WTC11 (cell line): ENCODE measurements around the gene TMEM30A. TPM values are rescaled to one million over a fixed set of nuclear protein-coding genes. Genes with fewer than 3 reads are reported as not detected.

Experiments
- ATAC-seq: fragments of 200-7000 bp; cut with Tn5 transposase; 2 replicates; pipeline ENCODE4 v1.10.0; 2021; ENCODE audit warnings: mild to moderate bottlenecking, moderate library complexity
- CTCF ChIA-PET: fragments of 300-600 bp; sonication (Branson Sonifier 250); formaldehyde crosslinking; loops from one replicate; lab custom pipeline; 2021; ENCODE audit warnings: antibody characterized with exemption; lab: Charles Lee
- POLR2A ChIA-PET: fragments of 350-600 bp; sonication (Branson Sonifier 250); formaldehyde crosslinking; loops from one replicate; lab custom pipeline; 2021; ENCODE audit warnings: antibody characterized with exemption; lab: Charles Lee
- DNase-seq: peaks from one replicate; pipeline ENCODE4 v3.0.0; 2021; ENCODE audit warnings: low spot score
- H3K27ac Mint-ChIP-seq: 2 replicates; pipeline ENCODE4 v1.8.0; 2021; ENCODE audit warnings: mixed read lengths
- H3K27me3 Mint-ChIP-seq: 2 replicates; pipeline ENCODE4 v1.8.0; 2021; ENCODE audit warnings: low read depth, mild to moderate bottlenecking, moderate library complexity, mixed read lengths
- H3K36me3 Mint-ChIP-seq: 2 replicates; pipeline ENCODE4 v1.8.0; 2021; ENCODE audit warnings: mixed read lengths
- H3K4me1 Mint-ChIP-seq: 2 replicates; pipeline ENCODE4 v1.8.0; 2022; ENCODE audit warnings: mixed read lengths
- H3K4me3 Mint-ChIP-seq: 2 replicates; pipeline ENCODE4 v1.8.0; 2021; ENCODE audit warnings: mild to moderate bottlenecking, moderate library complexity, mixed read lengths
- H3K9me3 Mint-ChIP-seq: 2 replicates; pipeline ENCODE4 v1.8.0; 2021; ENCODE audit warnings: mixed read lengths
- AFF4 ChIP-seq: sonication (generic); formaldehyde crosslinking; IDR thresholded peaks from 2 replicates; pipeline ENCODE4 v1.8.1; 2023; ENCODE audit warnings: mild to moderate bottlenecking, missing genetic modification reagents, borderline replicate concordance
- CBFB ChIP-seq: sonication (generic); formaldehyde crosslinking; IDR thresholded peaks from 2 replicates; pipeline ENCODE4 v1.8.1; 2022; ENCODE audit warnings: mild to moderate bottlenecking, low read depth, missing genetic modification reagents
- ETV6 ChIP-seq: sonication (generic); formaldehyde crosslinking; IDR thresholded peaks from 2 replicates; pipeline ENCODE4 v1.8.1; 2022; ENCODE audit warnings: mild to moderate bottlenecking, missing genetic modification reagents
- GRHL2 ChIP-seq: fragments of 250-450 bp; sonication (Bioruptor Pico); IDR thresholded peaks from 2 replicates; pipeline ENCODE4 v1.8.0; 2022; ENCODE audit warnings: mild to moderate bottlenecking, moderate library complexity; ENCODE audit not compliant: insufficient replicate concordance, severe bottlenecking
- MAX ChIP-seq: sonication (generic); formaldehyde crosslinking; IDR thresholded peaks from 2 replicates; pipeline ENCODE4 v1.8.0; 2022; ENCODE audit warnings: mild to moderate bottlenecking, missing genetic modification reagents
- NR2C2 ChIP-seq: sonication (generic); formaldehyde crosslinking; IDR thresholded peaks from 2 replicates; pipeline ENCODE4 v1.8.0; 2022; ENCODE audit warnings: mild to moderate bottlenecking, missing genetic modification reagents
- TCF7 ChIP-seq: sonication (generic); formaldehyde crosslinking; IDR thresholded peaks from 2 replicates; pipeline ENCODE4 v1.8.0; 2022; ENCODE audit warnings: mild to moderate bottlenecking, low read depth, missing genetic modification reagents, moderate library complexity
- USF1 ChIP-seq: sonication (generic); formaldehyde crosslinking; IDR thresholded peaks from 2 replicates; pipeline ENCODE4 v1.8.0; 2022; ENCODE audit warnings: mild to moderate bottlenecking, missing genetic modification reagents
- ZNF138 ChIP-seq: sonication (generic); formaldehyde crosslinking; conservative IDR thresholded peaks from 2 replicates; pipeline ENCODE4 v1.8.1; 2022; ENCODE audit warnings: mild to moderate bottlenecking, moderate library complexity, missing genetic modification reagents
- total RNA-seq: library from RNA; stranded (reverse); gene quantifications from 3 replicates; pipeline ENCODE4 v1.2.3, GENCODE V29; 2021
- TF ChIP-seq, protein P1 (sequence below): sonication (generic); formaldehyde crosslinking; IDR thresholded peaks from 2 replicates; pipeline ENCODE4 v1.8.0; 2023; ENCODE audit warnings: missing genetic modification reagents, mild to moderate bottlenecking, borderline replicate concordance
- TF ChIP-seq, protein P2 (sequence below): sonication (generic); formaldehyde crosslinking; IDR thresholded peaks from 2 replicates; pipeline ENCODE4 v1.8.1; 2023; ENCODE audit warnings: mild to moderate bottlenecking, moderate library complexity, missing genetic modification reagents
- TF ChIP-seq, protein P3 (sequence below): sonication (generic); formaldehyde crosslinking; IDR thresholded peaks from 2 replicates; pipeline ENCODE4 v1.8.1; 2023; ENCODE audit warnings: mild to moderate bottlenecking, missing genetic modification reagents, moderate library complexity
- TF ChIP-seq, protein P4 (sequence below): sonication (generic); formaldehyde crosslinking; IDR thresholded peaks from 2 replicates; pipeline ENCODE4 v1.8.1; 2023; ENCODE audit warnings: mild to moderate bottlenecking, missing genetic modification reagents
- TF ChIP-seq, protein P5 (sequence below): sonication (generic); formaldehyde crosslinking; IDR thresholded peaks from 2 replicates; pipeline ENCODE4 v1.8.1; 2022; ENCODE audit warnings: mild to moderate bottlenecking, moderate library complexity, missing genetic modification reagents

Gene TMEM30A
- total RNA-seq, 1 experiment from 2014 or later: 81.2 TPM

GRCh38 chr6:75246386-75246785, 38.2 kb downstream of the TMEM30A start (continued):
- TF ChIP-seq, protein P1, sequence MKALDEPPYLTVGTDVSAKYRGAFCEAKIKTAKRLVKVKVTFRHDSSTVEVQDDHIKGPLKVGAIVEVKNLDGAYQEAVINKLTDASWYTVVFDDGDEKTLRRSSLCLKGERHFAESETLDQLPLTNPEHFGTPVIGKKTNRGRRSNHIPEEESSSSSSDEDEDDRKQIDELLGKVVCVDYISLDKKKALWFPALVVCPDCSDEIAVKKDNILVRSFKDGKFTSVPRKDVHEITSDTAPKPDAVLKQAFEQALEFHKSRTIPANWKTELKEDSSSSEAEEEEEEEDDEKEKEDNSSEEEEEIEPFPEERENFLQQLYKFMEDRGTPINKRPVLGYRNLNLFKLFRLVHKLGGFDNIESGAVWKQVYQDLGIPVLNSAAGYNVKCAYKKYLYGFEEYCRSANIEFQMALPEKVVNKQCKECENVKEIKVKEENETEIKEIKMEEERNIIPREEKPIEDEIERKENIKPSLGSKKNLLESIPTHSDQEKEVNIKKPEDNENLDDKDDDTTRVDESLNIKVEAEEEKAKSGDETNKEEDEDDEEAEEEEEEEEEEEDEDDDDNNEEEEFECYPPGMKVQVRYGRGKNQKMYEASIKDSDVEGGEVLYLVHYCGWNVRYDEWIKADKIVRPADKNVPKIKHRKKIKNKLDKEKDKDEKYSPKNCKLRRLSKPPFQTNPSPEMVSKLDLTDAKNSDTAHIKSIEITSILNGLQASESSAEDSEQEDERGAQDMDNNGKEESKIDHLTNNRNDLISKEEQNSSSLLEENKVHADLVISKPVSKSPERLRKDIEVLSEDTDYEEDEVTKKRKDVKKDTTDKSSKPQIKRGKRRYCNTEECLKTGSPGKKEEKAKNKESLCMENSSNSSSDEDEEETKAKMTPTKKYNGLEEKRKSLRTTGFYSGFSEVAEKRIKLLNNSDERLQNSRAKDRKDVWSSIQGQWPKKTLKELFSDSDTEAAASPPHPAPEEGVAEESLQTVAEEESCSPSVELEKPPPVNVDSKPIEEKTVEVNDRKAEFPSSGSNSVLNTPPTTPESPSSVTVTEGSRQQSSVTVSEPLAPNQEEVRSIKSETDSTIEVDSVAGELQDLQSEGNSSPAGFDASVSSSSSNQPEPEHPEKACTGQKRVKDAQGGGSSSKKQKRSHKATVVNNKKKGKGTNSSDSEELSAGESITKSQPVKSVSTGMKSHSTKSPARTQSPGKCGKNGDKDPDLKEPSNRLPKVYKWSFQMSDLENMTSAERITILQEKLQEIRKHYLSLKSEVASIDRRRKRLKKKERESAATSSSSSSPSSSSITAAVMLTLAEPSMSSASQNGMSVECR (CRISPR knock-in tag): no peak

DNA sequence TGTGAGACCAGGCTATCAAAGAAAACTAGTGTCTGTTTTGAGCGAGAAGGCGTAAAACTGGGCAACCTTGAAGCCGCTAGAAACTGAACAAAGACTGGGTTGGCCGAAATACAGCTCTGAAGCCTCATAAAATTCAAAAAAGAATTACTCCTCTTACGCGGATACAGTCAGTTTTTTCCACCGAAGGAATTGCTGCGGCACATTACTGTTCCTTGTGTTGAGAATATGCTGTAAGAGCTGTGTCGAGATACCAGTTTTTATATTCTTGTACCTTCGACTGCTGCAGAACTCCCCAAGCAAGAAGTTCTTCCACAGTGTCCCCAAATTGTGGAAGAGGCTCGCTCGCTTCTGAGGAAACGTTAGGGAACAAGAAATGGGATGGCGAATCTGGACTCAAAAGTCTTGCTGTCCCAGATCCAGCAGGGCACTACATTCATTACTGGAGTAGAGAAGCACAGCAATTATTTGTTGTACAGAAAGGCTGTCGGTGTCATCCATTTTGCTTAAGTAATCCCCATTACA, 40.5 kb downstream of the TMEM30A start:
- DNase-seq: no peak
- CTCF ChIA-PET: interaction anchor here (0.6 to 1.3 kb wide), 6 partner anchors 24 to 1472 kb away, joined by 3 to 7 read pairs (median 4); no protein-coding TSS in a partner anchor
- Mint-ChIP-seq H3K4me1 (peaks cover 31% of the 10 kb centered on the region), H3K9me3 (no peaks in the 10 kb centered on the region), H3K27me3 (no peaks in the 10 kb centered on the region), H3K4me3 (peak overlapping the region; percentile 99), H3K36me3 (peaks cover 28% of the 10 kb centered on the region), H3K27ac (peak overlapping the region; percentile 99)
- POLR2A ChIA-PET: interaction anchor here (0.9 to 1.3 kb wide), 3 partner anchors 9 to 250 kb away, joined by 3 to 4 read pairs (median 3); no protein-coding TSS in a partner anchor
- TF ChIP-seq ZNF138 (CRISPR knock-in tag) (no peak), GRHL2 (CRISPR knock-in tag) (no peak), TCF7 (CRISPR knock-in tag) (no peak), USF1 (0 out of 2 replicates have a peak, but pooled peaks have one; percentile 6), CBFB (CRISPR knock-in tag) (no peak), MAX (CRISPR knock-in tag) (0 out of 2 replicates have a peak, but pooled peaks have one; percentile 17), AFF4 (CRISPR knock-in tag) (no peak), NR2C2 (CRISPR knock-in tag) (no peak), ETV6 (0 out of 2 replicates have a peak, but pooled peaks have one; percentile 49)
- TF ChIP-seq, protein P2, sequence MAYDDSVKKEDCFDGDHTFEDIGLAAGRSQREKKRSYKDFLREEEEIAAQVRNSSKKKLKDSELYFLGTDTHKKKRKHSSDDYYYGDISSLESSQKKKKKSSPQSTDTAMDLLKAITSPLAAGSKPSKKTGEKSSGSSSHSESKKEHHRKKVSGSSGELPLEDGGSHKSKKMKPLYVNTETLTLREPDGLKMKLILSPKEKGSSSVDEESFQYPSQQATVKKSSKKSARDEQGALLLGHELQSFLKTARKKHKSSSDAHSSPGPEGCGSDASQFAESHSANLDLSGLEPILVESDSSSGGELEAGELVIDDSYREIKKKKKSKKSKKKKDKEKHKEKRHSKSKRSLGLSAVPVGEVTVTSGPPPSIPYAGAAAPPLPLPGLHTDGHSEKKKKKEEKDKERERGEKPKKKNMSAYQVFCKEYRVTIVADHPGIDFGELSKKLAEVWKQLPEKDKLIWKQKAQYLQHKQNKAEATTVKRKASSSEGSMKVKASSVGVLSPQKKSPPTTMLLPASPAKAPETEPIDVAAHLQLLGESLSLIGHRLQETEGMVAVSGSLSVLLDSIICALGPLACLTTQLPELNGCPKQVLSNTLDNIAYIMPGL: no peak
- TF ChIP-seq, protein P3, sequence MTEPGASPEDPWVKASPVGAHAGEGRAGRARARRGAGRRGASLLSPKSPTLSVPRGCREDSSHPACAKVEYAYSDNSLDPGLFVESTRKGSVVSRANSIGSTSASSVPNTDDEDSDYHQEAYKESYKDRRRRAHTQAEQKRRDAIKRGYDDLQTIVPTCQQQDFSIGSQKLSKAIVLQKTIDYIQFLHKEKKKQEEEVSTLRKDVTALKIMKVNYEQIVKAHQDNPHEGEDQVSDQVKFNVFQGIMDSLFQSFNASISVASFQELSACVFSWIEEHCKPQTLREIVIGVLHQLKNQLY: no peak
- TF ChIP-seq, protein P4, sequence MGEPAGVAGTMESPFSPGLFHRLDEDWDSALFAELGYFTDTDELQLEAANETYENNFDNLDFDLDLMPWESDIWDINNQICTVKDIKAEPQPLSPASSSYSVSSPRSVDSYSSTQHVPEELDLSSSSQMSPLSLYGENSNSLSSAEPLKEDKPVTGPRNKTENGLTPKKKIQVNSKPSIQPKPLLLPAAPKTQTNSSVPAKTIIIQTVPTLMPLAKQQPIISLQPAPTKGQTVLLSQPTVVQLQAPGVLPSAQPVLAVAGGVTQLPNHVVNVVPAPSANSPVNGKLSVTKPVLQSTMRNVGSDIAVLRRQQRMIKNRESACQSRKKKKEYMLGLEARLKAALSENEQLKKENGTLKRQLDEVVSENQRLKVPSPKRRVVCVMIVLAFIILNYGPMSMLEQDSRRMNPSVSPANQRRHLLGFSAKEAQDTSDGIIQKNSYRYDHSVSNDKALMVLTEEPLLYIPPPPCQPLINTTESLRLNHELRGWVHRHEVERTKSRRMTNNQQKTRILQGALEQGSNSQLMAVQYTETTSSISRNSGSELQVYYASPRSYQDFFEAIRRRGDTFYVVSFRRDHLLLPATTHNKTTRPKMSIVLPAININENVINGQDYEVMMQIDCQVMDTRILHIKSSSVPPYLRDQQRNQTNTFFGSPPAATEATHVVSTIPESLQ: no peak
- TF ChIP-seq, protein P5, sequence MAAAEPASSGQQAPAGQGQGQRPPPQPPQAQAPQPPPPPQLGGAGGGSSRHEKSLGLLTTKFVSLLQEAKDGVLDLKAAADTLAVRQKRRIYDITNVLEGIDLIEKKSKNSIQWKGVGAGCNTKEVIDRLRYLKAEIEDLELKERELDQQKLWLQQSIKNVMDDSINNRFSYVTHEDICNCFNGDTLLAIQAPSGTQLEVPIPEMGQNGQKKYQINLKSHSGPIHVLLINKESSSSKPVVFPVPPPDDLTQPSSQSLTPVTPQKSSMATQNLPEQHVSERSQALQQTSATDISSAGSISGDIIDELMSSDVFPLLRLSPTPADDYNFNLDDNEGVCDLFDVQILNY (CRISPR knock-in tag): no peak
- ATAC-seq: no peak
